GM12878 (cell line): ENCODE data around the gene UBP1. TPM values are rescaled to one million over a fixed set of nuclear protein-coding genes. Genes with fewer than 3 reads are reported as not detected.

Experiments used
- ATAC-seq: fragments of 200-7000 bp; cut with Tn5 transposase; 3 replicates; pipeline ENCODE4 v1.9.1; 2020; ENCODE audit warnings: mild to moderate bottlenecking, moderate library complexity
- BruUV-seq: library from RNA; stranded (reverse); fragments of 400-500 nt; replicated peaks from 2 replicates; lab custom pipeline; 2021; lab: Mats Ljungman, UMichigan
- CTCF ChIA-PET: fragments of 300-600 bp; sonication (Branson Sonifier 250); formaldehyde crosslinking; extraction: SDS; loops from one replicate; lab custom pipeline; 2021; ENCODE audit warnings: inconsistent platforms; lab: Yijun Ruan, JAX
- POLR2A ChIA-PET: fragments of 350-600 bp; formaldehyde crosslinking; extraction: SDS; loops from one replicate; lab custom pipeline; 2021; ENCODE audit warnings: inconsistent platforms; lab: Charles Lee
- RAD21 ChIA-PET: fragments of 300-600 bp; sonication (Branson Sonifier 250); formaldehyde crosslinking; loops from one replicate; lab custom pipeline; 2023; ENCODE audit warnings: antibody characterized with exemption; ENCODE audit not compliant: unreplicated experiment; lab: Charles Lee
- SMC1A ChIA-PET: fragments of 300-600 bp; sonication (Branson Sonifier 250); formaldehyde crosslinking; loops from one replicate; lab custom pipeline; 2023; ENCODE audit not compliant: unreplicated experiment, uncharacterized antibody; lab: Charles Lee
- DNase-seq: peaks from one replicate; pipeline ENCODE4 v3.0.0-alpha.2; 2011; ENCODE audit warnings: low read depth, low spot score
- FAIRE-seq: peaks from 3 replicates; lab custom pipeline; 2011; peaks lifted over from hg19 to GRCh38; lab: Jason Lieb, UNC
- H2AFZ ChIP-seq: 2 replicates; pipeline ENCODE4 v1.6.0; 2011; ENCODE audit warnings: low read depth, low read length, control low read depth; ENCODE audit not compliant: control insufficient read depth
- H3K27ac ChIP-seq: 2 replicates; pipeline ENCODE4 v1.5.1; 2011; ENCODE audit warnings: control low read depth; ENCODE audit not compliant: control insufficient read depth, insufficient read depth
- H3K27me3 ChIP-seq, 2 experiments: replicated peaks in 1 of 2; 2 replicates each; pipeline versions ENCODE4 v1.6.0 to v1.6.1; 2011; ENCODE audit warnings: low read length in 1 of 2; ENCODE audit not compliant: control insufficient read depth in 2 of 2, insufficient read depth in 2 of 2
- H3K36me3 ChIP-seq, 2 experiments: 2 replicates each; pipeline ENCODE4 v1.5.1; 2011; ENCODE audit warnings: low read length in 1 of 2; ENCODE audit not compliant: control insufficient read depth in 2 of 2, insufficient read depth in 2 of 2
- H3K4me1 ChIP-seq: 2 replicates; pipeline ENCODE4 v1.6.1; 2011; ENCODE audit warnings: mild to moderate bottlenecking, low read length, moderate library complexity, mixed read lengths; ENCODE audit not compliant: control insufficient read depth, insufficient read depth
- H3K4me2 ChIP-seq: 2 replicates; pipeline ENCODE4 v1.6.0; 2011; ENCODE audit warnings: control low read depth; ENCODE audit not compliant: control insufficient read depth, insufficient read depth
- H3K4me3 ChIP-seq: fragments of 200-600 bp; sonication (generic); 2 replicates; pipeline ENCODE4 v1.5.1; 2016
- H3K79me2 ChIP-seq: 2 replicates; pipeline ENCODE4 v1.6.0; 2011; ENCODE audit warnings: low read length; ENCODE audit not compliant: control insufficient read depth, insufficient read depth
- H3K9ac ChIP-seq: 2 replicates; pipeline ENCODE4 v1.8.0; 2011; ENCODE audit warnings: low read length, control low read depth, mixed read lengths; ENCODE audit not compliant: control insufficient read depth, insufficient read depth
- H3K9me3 ChIP-seq: replicated peaks from 3 replicates; pipeline ENCODE4 v1.5.1; 2011; ENCODE audit warnings: mild to moderate bottlenecking, low read length; ENCODE audit not compliant: control insufficient read depth, insufficient read depth
- H4K20me1 ChIP-seq: 2 replicates; pipeline ENCODE4 v1.6.0; 2011; ENCODE audit not compliant: control insufficient read depth, insufficient read depth
- ATF7 ChIP-seq: fragments of 450-650 bp; IDR thresholded peaks from 2 replicates; pipeline ENCODE4 v1.6.1; 2016; ENCODE audit warnings: low read depth, mild to moderate bottlenecking
- CEBPB ChIP-seq, 2 experiments: fragments of 150-350 bp in 1 of 2; IDR thresholded peaks; 2 replicates each; pipeline ENCODE4 v1.6.1; 2012 to 2014; ENCODE audit warnings: low read depth in 2 of 2, low read length in 2 of 2, borderline replicate concordance in 1 of 2, inconsistent platforms in 1 of 2
- CHD1 ChIP-seq: IDR thresholded peaks from 2 replicates; pipeline ENCODE4 v1.6.1; 2012; ENCODE audit warnings: low read depth, low read length, improper control_type of control experiment
- SUPT20H ChIP-seq: IDR thresholded peaks from 2 replicates; pipeline ENCODE4 v1.6.1; 2011; ENCODE audit warnings: low read depth, mild to moderate bottlenecking, low read length, moderate library complexity, borderline replicate concordance; ENCODE audit not compliant: control insufficient read depth
- TBL1XR1 ChIP-seq: IDR thresholded peaks from 2 replicates; pipeline ENCODE4 v1.6.1; 2012; ENCODE audit warnings: low read depth, low read length, improper control_type of control experiment
- ZBTB4 ChIP-seq: fragments of 450-650 bp; formaldehyde crosslinking; IDR thresholded peaks from 2 replicates; pipeline ENCODE4 v1.4.0; 2022; ENCODE audit warnings: mild to moderate bottlenecking, moderate library complexity
- WGBS: methylation state at CpG from one replicate; pipeline ENCODE4 v1.1.6; 2016; ENCODE audit warnings: low lambda C conversion rate; ENCODE audit not compliant: insufficient replicate concordance, insufficient coverage; ENCODE audit errors: missing lambda C conversion rate; 5-methylcytosine and 5-hydroxymethylcytosine counted together
- in situ Hi-C: fragments of 300-500 bp; cut with MboI; formaldehyde crosslinking; loops from 9 replicates; pipeline ENCODE4 v1.14.3; 2018; ENCODE audit warnings: mixed read lengths
- intact Hi-C: fragments of 100-400 bp; cut with micrococcal nuclease; formaldehyde crosslinking; loops from one replicate; pipeline ENCODE4 v1.14.2; 2022; ENCODE audit not compliant: unreplicated experiment
- polyA plus RNA-seq, 11 experiments: library from polyadenylated mRNA; depleted of rRNA in 4 of 11; unstranded in 6 of 11; stranded (reverse) in 5 of 11; fragments of >200 nt; fragmentation: Nextera tagmentation in 4 of 11; fragmentation: Illumina TruSeq in 1 of 11; extraction: Ambion mirVana in 4 of 11; extraction: Trizol in 1 of 11; gene quantifications; 1 replicate in 1 of 11; 2 replicates in 10 of 11; pipeline versions ENCODE4 v1.2.1 to v1.2.3, GENCODE V29; 2011 to 2016; ENCODE audit warnings: inconsistent platforms in 2 of 11, missing spikeins in 2 of 11, low read depth in 1 of 11
- total RNA-seq, 4 experiments: library from RNA; depleted of rRNA in 3 of 4; stranded (reverse); fragments of >200 nt in 3 of 4; fragmentation: Illumina TruSeq in 1 of 4; extraction: Trizol in 1 of 4; gene quantifications; 2 replicates each; pipeline versions ENCODE4 v1.2.1 to v1.2.3, GENCODE V29; 2013 to 2021
- TF ChIP-seq, protein P1 (sequence below): IDR thresholded peaks from 2 replicates; pipeline ENCODE4 v1.6.1; 2012; ENCODE audit warnings: low read depth, low read length, improper control_type of control experiment
- TF ChIP-seq, protein P2 (sequence below): fragments of 450-650 bp; IDR thresholded peaks from 2 replicates; pipeline ENCODE4 v1.6.1; 2017; ENCODE audit warnings: mild to moderate bottlenecking, moderate library complexity

UBP1 gene
- total and polyA plus RNA-seq, 10 of the 15 experiments (the other 5 are each of a cell fraction or from before 2014, with no cell fraction given), result 9.3 to 93.6 (median 52.4) TPM

- no peak for TF ChIP-seq SUPT20H
- TF ChIP-seq, all 136 proteins: peak for 0
These were observed 81.9 kb downstream of the UBP1 start (continued) for GRCh38 chr3:33358172-33358781.

GRCh38 chr3:33355611-33356010 is 84.6 kb downstream of the UBP1 start:
- BruUV-seq, result no TSS peak
- FAIRE-seq (no peak), DNase-seq (no peak), ATAC-seq (no peak)
- no peaks in the 10 kb centered on the region; a peak in 2 of 4 replicates for H3K27me3 ChIP-seq
- H3K4me3 ChIP-seq, result no peak overlapping the region
- TF ChIP-seq, protein P1, sequence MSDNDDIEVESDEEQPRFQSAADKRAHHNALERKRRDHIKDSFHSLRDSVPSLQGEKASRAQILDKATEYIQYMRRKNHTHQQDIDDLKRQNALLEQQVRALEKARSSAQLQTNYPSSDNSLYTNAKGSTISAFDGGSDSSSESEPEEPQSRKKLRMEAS, result no peak
- TF ChIP-seq ATF7 (no peak), ZBTB4 (no peak), CHD1 (no peak), CEBPB (IDR thresholded peaks at IDR 0.05; ENCODE audit: borderline replicate concordance in 1 of 2, low read depth in 2 of 2, low read length in 2 of 2) (no peak), TBL1XR1 (no peak)
- TF ChIP-seq, protein P2, sequence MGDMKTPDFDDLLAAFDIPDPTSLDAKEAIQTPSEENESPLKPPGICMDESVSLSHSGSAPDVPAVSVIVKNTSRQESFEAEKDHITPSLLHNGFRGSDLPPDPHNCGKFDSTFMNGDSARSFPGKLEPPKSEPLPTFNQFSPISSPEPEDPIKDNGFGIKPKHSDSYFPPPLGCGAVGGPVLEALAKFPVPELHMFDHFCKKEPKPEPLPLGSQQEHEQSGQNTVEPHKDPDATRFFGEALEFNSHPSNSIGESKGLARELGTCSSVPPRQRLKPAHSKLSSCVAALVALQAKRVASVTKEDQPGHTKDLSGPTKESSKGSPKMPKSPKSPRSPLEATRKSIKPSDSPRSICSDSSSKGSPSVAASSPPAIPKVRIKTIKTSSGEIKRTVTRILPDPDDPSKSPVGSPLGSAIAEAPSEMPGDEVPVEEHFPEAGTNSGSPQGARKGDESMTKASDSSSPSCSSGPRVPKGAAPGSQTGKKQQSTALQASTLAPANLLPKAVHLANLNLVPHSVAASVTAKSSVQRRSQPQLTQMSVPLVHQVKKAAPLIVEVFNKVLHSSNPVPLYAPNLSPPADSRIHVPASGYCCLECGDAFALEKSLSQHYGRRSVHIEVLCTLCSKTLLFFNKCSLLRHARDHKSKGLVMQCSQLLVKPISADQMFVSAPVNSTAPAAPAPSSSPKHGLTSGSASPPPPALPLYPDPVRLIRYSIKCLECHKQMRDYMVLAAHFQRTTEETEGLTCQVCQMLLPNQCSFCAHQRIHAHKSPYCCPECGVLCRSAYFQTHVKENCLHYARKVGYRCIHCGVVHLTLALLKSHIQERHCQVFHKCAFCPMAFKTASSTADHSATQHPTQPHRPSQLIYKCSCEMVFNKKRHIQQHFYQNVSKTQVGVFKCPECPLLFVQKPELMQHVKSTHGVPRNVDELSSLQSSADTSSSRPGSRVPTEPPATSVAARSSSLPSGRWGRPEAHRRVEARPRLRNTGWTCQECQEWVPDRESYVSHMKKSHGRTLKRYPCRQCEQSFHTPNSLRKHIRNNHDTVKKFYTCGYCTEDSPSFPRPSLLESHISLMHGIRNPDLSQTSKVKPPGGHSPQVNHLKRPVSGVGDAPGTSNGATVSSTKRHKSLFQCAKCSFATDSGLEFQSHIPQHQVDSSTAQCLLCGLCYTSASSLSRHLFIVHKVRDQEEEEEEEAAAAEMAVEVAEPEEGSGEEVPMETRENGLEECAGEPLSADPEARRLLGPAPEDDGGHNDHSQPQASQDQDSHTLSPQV, result no peak
- H3K79me2 ChIP-seq, result no peaks in the 10 kb centered on the region
- intact Hi-C loops, result no loop called here
- SMC1A ChIA-PET, result interaction anchor here (0.8 kb wide), 2 partner anchors 109 to 224 kb away, joined by 3 to 4 read pairs; no protein-coding TSS in a partner anchor
- no peak overlapping the region for H2AFZ ChIP-seq
- H3K36me3 ChIP-seq, result no peaks in the 10 kb centered on the region
- POLR2A ChIA-PET, result no interaction called here
- RAD21 ChIA-PET, result no interaction called here
- H3K27ac ChIP-seq, result no peak overlapping the region
- CTCF ChIA-PET, result interaction anchor here (1.0 to 1.1 kb wide), 2 partner anchors 17 to 22 kb away, joined by 3 read pairs; no protein-coding TSS in a partner anchor
- no peaks in the 10 kb centered on the region for H4K20me1 ChIP-seq
- in situ Hi-C loops, result no loop called here
- 55% methylated on average over 5 of the region's 5 CpGs for WGBS
- H3K4me2 ChIP-seq, result no peak overlapping the region
- no peak overlapping the region for H3K9ac ChIP-seq
- no peaks in the 10 kb centered on the region for H3K9me3 ChIP-seq
- H3K4me1 ChIP-seq, result no peaks in the 10 kb centered on the region
